Measurements from ENCODE around the gene DCST1.

The DCST1 gene

GRCh38 chr1:154998201-154998780, 35.3 kb upstream of the DCST1 start:
- TF ChIP-seq, protein P1, sequence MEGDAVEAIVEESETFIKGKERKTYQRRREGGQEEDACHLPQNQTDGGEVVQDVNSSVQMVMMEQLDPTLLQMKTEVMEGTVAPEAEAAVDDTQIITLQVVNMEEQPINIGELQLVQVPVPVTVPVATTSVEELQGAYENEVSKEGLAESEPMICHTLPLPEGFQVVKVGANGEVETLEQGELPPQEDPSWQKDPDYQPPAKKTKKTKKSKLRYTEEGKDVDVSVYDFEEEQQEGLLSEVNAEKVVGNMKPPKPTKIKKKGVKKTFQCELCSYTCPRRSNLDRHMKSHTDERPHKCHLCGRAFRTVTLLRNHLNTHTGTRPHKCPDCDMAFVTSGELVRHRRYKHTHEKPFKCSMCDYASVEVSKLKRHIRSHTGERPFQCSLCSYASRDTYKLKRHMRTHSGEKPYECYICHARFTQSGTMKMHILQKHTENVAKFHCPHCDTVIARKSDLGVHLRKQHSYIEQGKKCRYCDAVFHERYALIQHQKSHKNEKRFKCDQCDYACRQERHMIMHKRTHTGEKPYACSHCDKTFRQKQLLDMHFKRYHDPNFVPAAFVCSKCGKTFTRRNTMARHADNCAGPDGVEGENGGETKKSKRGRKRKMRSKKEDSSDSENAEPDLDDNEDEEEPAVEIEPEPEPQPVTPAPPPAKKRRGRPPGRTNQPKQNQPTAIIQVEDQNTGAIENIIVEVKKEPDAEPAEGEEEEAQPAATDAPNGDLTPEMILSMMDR (IDR thresholded peaks at IDR 0.05; ENCODE audit: low read depth, low read length, missing control alignments) = peak; percentile 33
- DNase-seq (ENCODE audit: low read depth) = no peak
- H3K4me3 ChIP-seq (ENCODE audit: low read depth, low read length) = peak overlapping the region; percentile 73

GRCh38 chr1:154998818-154999570, 34.6 kb upstream of the DCST1 start:
- DNase-seq (ENCODE audit: low read depth) = no peak
- H3K4me3 ChIP-seq (ENCODE audit: low read depth, low read length) = peak overlapping the region; percentile 73
- TF ChIP-seq, protein P1 (IDR thresholded peaks at IDR 0.05; ENCODE audit: low read depth, low read length, missing control alignments) = peak; percentile 97

DNA sequence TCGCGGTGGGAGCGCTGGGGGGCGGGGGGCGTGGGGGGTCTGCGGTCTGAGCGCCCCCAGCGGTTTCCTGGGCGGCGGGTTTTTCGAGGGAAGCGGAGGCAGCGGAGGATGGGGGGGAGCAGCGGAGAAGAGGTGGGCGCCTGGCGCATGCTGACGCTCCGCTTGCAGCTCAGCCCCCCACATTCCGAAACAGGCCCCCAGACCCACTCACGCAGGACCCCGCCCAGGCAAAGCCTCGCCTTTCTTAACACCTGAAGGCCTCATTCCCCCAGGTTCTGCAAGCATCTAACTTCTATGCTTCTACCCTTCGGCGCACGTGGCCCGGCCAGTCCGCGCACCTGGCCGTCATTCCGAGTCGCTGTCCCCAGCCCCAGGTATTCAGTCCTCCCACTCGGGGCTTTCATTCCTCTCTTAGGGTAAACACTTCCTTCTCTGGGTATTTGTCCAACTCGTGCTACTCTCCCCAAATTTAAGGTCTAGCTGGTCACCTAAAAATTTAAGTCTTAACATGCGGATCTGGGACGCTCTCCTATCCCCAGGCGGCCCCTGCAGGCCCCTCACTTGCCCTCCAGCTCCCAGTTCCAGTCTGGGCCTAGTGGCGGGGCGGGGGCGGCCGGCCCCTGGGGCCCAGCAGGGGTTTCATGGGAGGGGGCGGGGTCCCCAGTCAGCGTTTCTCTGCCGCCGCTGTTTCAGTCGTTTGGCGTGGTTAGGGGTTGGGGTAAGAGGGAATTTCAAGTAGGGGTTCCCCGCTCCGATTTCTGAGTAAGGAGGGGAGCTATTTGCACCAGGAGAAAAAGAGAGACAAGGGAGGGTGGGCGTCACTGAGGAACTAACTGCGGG, 33.8 kb upstream of the DCST1 start:
- H3K4me3 ChIP-seq (ENCODE audit: low read depth, low read length) = peak overlapping the region; percentile 73
- TF ChIP-seq, protein P1 (IDR thresholded peaks at IDR 0.05; ENCODE audit: low read depth, low read length, missing control alignments) = no peak
- no peak for DNase-seq (ENCODE audit: low read depth)

DNA sequence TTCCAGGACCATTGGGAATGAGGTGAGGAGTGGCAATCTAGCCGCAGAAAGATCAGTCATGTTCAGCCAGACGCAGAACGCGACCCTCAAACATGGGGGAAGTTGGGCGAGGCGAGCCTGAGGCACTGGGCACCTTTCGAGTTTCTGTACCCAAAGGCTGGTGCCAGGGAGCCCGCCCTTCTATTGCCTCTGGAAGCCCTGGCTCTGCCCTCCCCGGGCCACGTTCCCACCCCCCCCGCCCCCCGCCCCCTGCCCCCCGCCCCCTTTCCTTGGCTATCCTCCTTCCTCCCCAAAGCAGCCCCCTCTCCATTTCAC, 33.3 kb upstream of the DCST1 start:
- peak overlapping the region; percentile 73 for H3K4me3 ChIP-seq (ENCODE audit: low read depth, low read length)
- TF ChIP-seq, protein P1 (IDR thresholded peaks at IDR 0.05; ENCODE audit: low read depth, low read length, missing control alignments) = no peak
- DNase-seq (ENCODE audit: low read depth) = no peak

DNA sequence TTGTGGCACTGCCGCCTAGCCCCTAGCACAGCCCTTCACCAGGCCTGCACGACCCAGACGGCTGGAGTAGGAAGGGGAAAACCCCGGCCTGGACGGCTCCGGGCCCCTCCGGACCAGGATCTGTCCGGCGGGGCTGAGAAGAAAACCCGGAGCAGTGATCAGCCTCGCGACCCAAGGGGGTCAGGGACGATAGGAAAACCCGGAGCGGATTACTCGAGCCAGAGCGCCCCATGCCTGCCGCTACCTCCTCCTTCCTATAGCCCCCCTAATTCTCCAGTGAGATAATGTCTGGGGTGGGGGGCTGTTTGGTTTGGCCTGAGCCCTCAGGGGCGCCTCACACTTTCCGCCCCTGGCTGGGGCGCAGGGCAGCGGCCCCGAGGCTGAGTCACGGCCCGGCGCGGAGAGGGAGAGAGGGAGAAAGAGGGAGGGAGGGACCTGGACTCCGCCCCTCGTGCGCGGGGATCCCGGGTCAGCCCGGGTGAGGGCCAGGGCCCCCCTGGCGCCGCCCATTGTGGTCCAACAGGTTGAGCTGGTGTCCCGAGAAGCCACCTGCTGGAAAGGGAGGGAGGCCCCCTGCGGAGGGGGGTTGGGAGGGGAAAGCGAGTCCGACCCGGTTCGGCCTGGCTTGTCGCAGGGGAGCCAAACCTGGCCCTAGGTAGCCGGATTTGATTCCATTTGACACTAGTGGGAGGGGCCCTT, 32.7 kb upstream of the DCST1 start:
- H3K4me3 ChIP-seq (ENCODE audit: low read depth, low read length) = peak overlapping the region; percentile 73
- DNase-seq (ENCODE audit: low read depth) = no peak
- TF ChIP-seq, protein P1 (IDR thresholded peaks at IDR 0.05; ENCODE audit: low read depth, low read length, missing control alignments) = peak; percentile 7

- TF ChIP-seq, protein P1 (IDR thresholded peaks at IDR 0.05; ENCODE audit: low read depth, low read length, missing control alignments) = no peak
- DNase-seq (ENCODE audit: low read depth) = no peak
- H3K4me3 ChIP-seq (ENCODE audit: low read depth, low read length) = peak overlapping the region; percentile 73
These were observed 32.3 kb upstream of the DCST1 start for GRCh38 chr1:155001425-155001674.

All from GM12864 (cell line).